Measurements from ENCODE around the gene CHST12.
A peak's percentile ranks its signal among the peaks of the same experiment; 100 is the strongest.
"Not testable (repeated sequence)": the region's sequence is repeated elsewhere in the genome, so short reads cannot be mapped to it uniquely, and the experiment has no call there.

The CHST12 gene

DNA sequence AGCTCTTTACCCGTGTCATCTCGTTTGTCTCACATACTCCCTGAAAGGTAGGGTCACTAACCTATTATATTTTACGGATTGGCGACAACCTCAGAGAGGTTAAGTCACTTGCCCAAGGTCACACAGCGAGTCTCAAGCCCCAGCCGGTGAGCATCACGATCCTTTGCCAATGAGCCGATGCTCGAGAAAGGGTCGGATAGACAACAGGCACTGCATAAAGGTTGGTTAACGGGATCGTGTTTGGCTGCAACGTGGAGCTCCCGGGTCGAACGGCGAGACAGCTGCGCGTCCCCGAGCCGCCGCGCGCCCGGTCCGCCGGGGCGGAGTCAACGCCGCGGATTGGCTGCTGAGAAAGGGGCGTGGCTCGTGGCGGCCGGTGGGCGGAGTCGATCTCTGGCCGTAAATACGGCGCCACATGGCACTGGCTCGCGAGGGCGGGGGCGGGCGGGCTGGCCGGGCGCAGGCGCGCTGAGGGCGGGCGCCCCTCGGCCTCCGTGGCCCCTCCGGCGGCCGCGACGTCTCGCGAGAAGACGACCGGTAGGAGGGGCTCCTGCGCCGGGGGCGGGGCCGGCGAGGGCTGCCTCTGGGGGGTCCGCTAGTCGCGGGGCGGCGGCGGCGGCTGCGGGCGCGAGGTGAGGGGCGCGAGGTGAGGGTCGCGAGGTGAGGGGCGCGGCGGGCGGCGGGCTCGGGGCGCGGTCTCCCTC lies at the start of gene CHST12:
TSS of gene CHST12 (plus strand) at position 598 of the 704 bp plus-strand sequence. CDS start 29,029 bp downstream, outside the sequence.
- peak; percentile 96 for DNase-seq

DNA sequence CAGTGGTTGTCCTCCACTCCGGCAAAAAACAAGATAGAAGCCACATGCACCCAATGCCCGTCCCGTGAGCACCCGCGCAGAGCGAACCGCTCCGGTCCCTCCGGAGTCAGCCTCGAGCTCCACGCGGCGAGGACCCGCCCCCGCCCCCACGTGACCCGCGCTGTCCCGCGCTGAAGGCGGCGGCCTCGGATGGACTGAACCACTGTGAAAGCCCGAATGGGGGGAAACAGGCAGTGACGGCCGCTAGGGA lies 49.5 kb upstream of the CHST12 start:
- peak; percentile 95 for DNase-seq

DNA sequence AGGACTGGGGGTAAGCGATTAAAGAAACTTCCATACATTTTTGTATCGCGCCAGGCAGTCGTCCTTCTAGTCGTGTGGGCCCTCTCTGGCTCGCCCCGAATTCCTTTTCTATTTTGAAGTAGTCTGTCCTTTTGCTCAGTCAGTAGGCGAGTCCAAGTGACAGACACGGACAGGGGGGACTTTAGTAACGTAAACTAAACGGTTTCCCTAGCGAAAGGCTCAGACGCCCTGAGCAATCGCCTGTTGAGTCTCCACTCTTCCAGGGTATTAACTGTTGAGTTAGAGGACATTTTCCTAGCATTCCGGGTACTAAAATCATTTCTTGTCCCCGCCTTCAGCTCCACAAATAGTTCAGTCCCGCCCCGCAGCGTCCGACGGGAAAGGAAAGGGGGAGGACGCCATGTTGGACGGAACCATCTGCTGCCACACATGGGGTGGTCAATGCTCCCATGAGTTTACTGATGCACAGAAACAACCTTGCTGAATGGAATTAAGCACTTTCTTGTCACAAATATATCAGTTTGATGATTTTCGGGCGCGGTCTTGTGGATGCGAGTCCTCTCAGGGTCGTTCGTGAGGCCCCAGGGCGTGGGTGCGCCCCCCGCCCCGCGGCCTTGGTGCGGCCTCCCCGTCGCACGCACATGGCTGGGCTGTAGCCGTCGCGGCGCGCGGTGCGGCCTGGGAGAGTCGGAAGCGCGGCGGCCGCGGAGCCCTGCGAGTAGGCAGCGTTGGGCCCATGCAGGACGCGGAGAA lies 49.0 kb upstream of the CHST12 start, which contains the start of gene EIF3B:
TSS of gene EIF3B (plus strand) at position 642 of the 753 bp plus-strand sequence. CDS start at position 737, 95 bp downstream.
- peak; percentile 96 for DNase-seq

DNA sequence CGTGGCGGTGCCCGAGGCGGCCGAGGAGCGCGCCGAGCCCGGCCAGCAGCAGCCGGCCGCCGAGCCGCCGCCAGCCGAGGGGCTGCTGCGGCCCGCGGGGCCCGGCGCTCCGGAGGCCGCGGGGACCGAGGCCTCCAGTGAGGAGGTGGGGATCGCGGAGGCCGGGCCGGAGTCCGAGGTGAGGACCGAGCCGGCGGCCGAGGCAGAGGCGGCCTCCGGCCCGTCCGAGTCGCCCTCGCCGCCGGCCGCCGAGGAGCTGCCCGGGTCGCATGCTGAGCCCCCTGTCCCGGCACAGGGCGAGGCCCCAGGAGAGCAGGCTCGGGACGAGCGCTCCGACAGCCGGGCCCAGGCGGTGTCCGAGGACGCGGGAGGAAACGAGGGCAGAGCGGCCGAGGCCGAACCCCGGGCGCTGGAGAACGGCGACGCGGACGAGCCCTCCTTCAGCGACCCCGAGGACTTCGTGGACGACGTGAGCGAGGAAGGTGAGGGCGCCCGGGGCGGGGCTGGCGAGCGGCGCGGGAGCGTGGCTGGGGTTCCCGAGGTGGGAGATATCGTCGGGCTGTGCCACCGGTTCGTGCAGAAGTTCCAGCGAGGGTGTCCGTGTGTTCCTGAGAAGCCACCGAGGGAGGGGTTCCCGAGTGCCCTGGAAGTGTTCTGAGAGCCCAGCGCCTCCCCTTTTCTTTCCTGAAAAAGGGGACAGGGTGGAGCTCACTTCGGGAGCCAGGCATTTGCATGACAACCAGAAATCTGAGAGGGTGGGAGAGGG lies 48.3 kb upstream of the CHST12 start:
- peak; percentile 50 for DNase-seq

DNA sequence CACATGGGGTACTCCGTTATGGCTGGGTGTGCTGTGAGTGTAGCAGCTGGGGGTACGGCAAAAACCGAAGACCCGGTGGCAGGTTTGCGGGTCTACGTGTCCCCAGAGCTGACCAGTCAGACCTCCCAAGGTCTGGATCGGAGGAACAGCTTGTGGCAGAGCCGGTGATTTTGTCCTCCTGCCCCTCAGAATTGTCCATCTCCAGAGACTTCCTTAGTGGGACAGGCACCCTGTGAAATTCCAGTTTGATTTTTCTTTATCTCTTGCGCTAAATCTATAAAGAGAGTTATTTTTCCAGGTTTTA lies 47.8 kb upstream of the CHST12 start:
- peak; percentile 40 for DNase-seq

DNA sequence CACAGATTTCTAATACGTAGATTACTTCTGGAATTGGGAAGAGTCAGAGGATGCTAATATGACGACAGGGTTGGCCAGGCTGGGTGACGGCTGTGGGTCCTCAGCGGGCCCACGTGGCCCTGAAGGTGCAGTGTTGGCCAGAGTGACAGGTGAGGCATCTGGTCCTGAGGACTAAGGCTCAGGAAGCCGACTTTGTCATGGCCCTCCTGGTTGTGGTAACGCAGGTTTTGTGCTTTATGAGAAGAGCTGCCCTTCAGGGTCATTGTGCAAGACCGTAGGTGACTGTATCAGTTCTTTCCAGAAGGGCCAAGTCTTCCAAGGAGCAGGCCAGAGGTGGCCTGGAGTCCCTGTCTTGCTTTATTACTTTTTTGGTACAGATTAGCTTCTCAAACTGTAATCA lies 46.2 kb upstream of the CHST12 start:
- DNase-seq: no peak

DNA sequence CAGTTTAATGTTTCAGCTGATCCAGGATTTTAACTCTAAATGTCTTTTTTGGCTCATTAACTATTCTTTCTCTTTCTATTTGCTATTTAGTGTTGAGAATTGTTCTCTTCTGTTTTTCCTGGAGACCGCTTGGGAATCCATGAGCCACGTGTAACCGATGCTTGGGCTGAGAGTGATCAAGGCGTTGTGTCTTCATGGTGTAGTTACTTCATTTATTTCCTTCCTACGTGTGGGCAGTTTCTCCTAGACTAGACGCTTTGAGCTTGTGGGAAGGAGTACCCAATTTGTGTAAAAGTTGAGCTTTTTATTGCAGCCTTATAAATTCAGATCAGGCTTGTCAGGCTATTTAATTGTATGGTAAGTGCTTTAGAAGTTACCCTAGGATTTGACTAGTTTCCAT lies 45.8 kb upstream of the CHST12 start:
- no peak for DNase-seq

DNA sequence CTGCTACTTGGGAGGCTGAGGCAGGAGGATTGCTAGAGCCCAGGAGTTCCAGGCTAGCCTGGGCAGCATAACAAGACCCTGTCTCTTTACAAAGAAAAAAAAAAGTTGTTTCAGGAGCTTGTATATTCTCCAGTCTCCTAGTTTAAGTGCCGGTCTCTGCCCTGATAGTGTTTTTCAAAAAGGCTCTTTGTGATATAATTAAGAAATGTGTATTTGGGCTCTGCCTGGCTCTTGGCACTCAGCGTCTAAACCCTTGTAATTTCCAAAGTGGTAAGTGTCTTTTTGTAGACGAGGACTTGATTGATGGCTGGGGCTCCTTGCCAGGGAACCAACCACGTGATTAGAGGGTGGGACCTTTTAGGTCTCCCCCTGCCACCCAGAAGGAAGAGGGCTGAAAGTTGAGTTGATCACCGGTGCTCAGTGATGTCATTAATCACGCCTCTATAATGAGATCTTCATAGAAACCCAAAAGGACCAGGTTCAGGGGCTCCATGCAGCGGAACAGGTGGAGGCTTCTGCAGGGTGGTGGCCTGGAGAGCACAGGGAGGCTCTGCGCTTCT lies 44.4 kb upstream of the CHST12 start:
- no peak for DNase-seq

DNA sequence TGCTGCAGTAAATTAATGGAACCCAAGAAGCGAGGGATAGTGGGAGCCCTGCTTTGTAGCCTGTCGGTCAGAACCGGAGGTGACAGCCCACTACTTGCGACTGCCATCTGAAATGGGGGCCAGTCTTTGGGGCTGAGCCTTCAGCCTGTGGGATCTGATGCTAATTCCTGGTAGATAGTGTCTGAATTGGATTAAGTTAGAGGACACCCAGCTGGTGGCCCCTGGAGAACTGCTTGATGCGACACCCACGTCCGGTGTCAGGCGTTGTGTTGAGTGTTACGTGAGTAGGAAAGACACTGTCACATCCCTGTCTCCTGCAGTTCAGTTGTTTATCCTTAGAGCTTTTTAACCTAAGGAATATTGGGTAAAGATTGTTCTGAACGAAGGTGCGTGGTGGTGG lies 43.8 kb upstream of the CHST12 start:
- DNase-seq: no peak

DNA sequence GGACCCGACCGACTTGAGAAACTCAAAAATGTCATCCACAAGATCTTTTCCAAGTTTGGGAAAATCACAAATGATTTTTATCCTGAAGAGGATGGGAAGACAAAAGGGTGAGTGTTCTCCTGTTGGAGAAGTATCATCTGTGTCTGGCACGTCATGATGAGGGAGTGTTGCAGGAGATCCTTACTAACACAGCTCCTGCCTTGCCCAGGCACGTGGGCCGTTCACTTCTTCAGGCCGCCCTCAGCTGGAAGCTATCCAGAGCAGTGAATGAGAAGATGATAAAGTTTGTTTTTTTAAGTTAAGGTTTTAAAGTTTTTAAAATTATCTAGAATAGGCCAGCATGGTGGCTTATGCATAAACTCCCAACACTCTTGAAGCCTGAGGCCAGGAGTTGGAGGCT lies 42.6 kb upstream of the CHST12 start:
- no peak for DNase-seq

DNA sequence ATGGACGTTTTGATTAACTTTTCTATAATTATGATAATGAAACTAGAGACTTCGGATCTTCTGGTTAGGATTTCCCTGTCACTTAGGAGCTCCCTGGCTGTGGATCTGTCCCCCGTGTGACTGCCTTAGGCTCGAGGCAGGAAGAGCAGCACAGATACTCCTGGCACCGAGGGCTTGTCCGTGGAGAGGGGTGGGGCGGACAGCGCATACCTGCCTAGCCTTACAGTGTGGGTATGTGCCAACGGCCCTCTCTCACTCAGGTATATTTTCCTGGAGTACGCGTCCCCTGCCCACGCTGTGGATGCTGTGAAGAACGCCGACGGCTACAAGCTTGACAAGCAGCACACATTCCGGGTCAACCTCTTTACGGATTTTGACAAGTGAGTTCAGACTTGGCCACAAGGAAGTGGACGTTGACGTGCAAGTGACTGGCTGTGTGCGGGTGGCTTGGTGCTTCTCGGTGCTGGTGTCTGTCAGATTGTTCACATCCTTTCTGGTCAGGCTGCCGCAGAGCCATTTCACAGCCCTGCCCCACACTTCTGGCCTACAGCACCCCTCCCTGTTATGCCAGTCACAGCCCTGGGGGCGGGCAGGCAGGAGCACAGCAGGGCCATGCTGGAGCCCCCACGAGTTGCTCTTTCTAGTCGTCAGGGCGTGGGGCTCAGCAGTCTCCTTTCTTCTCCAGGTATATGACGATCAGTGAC lies 40.9 kb upstream of the CHST12 start:
- DNase-seq: no peak

DNA sequence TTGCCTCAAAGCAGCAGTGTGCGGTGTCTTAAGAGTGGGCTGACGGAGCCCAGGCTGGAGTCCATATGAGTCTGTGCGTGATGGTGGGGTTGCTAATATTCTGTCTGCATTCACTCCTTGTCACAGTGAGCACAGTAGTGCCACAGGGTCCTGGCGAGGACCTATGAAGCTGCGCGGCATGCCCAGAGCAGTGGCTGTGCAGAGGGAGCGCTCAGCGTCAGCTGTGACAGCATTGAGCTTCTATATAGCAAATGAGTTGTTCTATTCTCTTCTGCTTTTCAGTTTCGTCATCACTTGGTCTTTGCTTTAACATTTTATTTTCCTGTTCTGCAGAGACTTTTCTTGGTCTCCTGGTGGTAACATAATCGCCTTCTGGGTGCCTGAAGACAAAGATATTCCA lies 34.3 kb upstream of the CHST12 start:
- no peak for DNase-seq

DNA sequence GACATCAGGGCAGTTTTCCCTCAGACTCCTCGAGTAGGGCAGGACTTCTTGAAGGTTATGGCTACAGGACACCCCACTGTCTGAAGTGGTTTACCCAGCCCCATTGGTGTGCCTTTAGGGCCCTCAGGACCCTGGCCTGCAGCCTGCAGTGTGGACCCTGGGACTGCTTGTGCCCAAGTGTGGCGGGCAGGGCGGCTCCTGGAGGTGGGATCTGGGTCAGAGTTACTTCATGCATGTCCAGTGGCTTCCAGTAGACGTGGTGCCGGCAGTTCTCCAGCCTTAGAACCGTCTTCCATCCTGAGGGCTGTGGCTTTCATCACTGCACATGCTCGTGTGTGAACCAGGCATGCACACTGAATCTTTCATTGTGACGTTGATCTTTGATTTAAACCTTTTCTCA lies 32.1 kb upstream of the CHST12 start:
- no peak for DNase-seq

DNA sequence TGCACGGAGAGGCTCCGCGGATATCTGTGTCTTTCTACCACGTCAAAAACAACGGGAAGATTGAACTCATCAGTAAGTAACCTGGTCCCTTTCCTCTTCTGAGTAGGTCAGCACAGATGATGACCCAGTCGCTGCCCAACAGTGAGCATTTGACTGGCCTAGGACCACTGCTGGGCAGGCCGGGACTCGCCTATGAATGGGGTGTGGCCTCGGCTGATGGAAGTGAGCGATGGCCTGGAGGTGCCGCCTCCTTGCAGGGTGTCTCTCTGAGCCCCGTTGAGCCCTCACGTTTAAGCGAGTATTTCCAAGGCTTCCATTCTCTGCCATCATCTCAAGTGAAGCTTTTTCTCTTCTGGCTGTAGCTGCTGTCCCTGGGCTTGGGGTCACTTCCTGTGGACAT lies 30.7 kb upstream of the CHST12 start:
- no peak for DNase-seq

DNA sequence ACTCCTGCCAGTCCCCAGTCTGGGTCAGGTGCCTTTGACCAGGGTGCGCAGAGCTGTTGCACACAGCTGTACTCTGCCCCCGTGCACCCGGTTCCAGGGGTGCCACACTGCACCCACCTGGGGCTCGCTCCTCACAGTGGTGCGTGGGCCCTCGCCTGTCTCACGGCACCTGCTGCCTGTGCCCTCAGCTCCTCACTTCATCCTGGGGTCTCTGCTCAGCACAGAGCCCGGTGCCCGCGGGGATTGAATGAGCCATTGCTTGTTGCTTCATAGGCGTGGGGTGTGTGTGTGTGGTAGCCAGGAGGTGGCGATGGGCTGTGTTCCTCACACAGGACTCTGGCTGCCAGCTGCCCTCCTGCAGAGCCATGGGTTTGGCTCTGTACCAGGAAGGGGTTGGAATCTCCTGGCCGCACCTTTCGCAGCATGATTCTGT lies 30.3 kb upstream of the CHST12 start:
- no peak for DNase-seq

DNA sequence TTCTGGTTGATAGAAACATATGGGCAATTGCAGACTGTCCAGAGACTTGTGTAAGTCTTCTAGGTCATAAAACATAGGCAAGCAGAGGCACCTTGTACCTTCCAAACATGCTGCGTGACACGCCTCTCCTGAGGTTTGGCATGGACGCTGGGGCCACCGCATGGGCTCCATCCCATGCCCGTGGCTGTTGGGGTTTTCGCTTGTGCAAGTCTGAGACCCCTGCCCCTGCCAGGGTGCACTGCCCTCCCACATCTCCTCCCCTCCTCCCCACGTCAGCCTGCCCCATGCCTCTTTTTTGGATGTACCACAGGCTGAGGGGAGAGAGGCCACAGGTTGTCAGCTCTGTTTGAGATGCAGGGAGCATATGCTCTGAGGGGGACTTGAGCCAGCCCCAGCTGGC lies 29.8 kb upstream of the CHST12 start:
- no peak for DNase-seq

DNA sequence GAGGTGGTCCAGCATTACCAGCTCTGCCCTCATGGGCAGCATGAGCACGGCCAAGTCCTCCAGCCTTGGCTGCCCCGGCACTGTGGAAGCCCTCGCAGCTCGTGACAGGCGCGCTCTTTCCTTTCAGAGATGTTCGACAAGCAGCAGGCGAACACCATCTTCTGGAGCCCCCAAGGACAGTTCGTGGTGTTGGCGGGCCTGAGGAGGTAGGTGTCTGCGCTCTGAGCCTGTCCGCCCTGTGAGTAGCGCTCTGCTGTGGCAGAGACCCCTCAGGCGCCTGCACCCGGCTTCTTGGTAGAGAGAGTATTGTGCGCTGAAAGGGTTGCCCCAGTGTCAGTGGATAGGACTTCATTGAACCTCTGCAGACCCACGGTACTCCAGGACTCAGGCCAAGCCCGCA lies 29.0 kb upstream of the CHST12 start:
- DNase-seq: no peak

DNA sequence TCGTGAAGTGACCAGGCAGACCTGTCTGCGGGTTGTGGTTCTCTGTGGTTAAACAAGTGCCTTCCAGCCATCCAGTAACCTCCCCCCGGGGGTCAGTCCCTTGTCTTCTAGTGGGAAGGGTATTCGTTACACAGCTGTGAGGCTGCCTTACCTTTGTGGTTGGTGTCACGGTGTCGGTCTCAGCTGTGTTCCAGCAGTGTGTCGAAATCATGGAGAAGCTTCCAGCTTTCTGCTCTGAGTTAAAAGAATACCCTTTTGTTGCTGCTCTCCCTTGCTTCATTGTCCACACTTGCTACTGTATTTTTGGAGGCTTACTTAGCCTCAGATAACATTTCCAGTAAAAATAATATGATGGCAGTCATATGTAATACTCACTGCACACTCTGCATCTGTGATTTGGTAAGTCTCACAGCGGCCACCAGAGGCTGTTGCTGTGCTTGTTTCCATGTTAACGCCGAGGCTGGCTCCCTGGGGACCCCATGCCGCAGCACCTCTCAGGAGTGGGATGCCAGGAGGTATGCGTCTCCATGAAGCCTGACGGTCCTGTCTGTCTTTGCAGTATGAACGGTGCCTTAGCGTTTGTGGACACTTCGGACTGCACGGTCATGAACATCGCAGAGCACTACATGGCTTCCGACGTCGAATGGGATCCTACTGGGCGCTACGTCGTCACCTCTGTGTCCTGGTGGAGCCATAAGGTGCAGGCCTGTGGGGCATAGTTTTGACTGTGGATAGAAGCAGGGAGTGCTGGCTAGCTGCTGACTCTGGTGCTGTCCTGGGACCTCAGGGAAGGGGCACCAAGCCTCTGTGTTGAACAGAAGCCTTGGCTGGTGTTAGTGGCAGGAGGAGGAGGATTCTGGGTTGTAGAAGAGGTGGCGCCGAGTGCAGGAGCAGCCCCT lies 28.3 kb upstream of the CHST12 start:
- no peak for DNase-seq

DNA sequence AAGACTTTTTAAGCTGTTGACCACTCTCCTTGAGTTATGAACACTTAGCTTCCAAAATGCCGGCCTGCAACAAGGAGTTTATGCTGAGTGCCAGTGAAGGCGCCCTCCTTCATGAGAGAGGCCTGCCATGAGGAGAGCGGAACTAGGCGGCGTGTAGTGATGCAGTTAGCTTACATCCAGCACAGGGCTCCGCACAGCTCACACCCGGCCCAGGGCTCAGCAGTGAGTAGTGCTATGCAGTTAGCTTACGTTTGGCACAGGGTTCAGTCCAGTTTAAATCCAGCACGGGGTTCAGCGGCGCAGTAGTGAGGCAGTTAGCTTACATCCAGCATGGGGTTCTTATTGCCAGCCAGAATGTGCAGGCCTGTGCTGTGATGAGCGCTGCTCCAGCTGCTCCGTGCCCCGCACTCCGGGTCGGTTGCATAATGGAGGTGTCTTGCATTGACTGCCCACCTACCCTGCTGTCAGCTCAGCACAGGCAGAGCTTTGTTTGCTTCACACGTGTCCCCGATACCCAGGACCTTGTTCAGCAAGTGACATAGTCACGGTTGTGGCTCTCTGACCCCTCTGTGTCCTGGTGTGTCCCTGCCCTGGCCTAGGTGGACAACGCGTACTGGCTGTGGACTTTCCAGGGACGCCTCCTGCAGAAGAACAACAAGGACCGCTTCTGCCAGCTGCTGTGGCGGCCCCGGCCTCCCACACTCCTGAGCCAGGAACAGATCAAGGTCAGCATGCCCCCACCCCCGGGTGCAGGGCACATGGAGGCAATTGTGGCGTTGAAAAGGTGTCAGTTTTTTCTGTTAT lies 26.9 kb upstream of the CHST12 start:
- DNase-seq: no peak

DNA sequence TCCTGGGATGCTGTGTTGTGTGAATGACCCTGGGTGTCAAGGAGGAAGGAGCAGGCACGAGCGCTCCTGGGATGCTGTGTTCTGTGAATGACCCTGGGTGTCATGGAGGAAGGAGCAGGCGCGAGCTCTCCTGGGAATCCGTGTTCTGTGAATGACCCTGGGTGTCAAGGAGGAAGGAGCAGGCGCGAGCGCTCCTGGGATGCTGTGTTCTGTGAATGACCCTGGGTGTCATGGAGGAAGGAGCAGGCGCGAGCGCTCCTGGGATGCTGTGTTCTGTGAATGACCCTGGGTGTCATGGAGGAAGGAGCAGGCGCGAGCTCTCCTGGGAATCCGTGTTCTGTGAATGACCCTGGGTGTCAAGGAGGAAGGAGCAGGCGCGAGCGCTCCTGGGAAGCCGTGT lies 25.9 kb upstream of the CHST12 start:
- DNase-seq: not testable (repeated sequence)

DNA sequence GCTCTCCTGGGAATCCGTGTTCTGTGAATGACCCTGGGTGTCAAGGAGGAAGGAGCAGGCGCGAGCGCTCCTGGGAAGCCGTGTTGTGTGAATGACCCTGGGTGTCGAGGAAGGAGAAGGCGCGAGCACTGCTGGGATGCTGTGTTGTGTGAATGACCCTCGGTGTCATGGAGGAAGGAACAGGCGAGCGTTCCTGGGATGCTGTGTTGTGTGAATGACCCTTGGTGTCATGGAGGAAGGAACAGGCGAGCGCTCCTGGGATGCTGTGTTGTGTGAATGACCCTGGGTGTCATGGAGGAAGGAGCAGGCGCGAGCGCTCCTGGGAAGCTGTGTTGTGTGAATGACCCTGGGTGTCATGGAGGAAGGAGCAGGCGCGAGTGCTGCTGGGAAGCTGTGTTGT lies 25.3 kb upstream of the CHST12 start:
- not testable (repeated sequence) for DNase-seq

Data from DMS53 (cell line).